ENCODE data around the gene CYB561D1.

CYB561D1 gene

GRCh38 chr1:109490934-109491302 lies 3.0 kb upstream of the CYB561D1 start:
- H3K36me3 ChIP-seq (ENCODE audit: insufficient read depth, low read length) = no peaks in the 10 kb centered on the region
- no peaks in the 10 kb centered on the region for H3K27me3 ChIP-seq (ENCODE audit: insufficient read depth, low read length)
- no peak overlapping the region for H3K27ac ChIP-seq (ENCODE audit: low read depth, low read length)
- peaks cover 6% of the 10 kb centered on the region for H3K79me2 ChIP-seq (ENCODE audit: control insufficient read depth, insufficient read depth, low read length, unreplicated experiment)
- H2AFZ ChIP-seq (ENCODE audit: low read length, unreplicated experiment) = no peak overlapping the region
- peaks cover 17% of the 10 kb centered on the region for H3K4me1 ChIP-seq (ENCODE audit: control insufficient read depth, insufficient read depth, low read length, unreplicated experiment)
- H3K4me3 ChIP-seq (ENCODE audit: low read depth, low read length) = no peak overlapping the region

GRCh38 chr1:109491372-109491771 lies 2.5 kb upstream of the CYB561D1 start:
- H3K4me3 ChIP-seq (ENCODE audit: low read depth, low read length) = no peak overlapping the region
- no peaks in the 10 kb centered on the region for H3K36me3 ChIP-seq (ENCODE audit: insufficient read depth, low read length)

DNA sequence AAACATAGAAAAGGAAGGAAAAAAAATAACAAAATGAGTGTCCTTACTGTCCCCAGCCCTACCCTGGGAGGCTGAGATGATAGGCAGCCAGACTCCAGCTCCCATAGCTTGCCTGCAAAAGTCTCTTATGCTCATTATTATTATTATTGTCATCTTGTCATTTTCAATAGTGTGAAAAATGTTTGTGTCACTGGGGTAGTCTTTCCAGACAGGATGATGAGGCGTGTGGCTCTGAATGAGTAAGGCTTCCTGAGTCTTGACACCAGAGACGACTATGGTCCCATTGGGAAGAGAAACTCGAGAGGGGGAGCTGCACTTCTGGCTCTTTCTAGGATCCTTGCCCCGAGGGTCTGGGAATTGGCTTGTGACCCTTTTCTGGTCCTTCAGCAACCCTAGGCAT lies 1.1 kb upstream of the CYB561D1 start:
- Histone ChIP-seq H3K36me3 (ENCODE audit: insufficient read depth, low read length) (no peaks in the 10 kb centered on the region), H2AFZ (ENCODE audit: low read length, unreplicated experiment) (no peak overlapping the region)

More at GRCh38 chr1:109491372-109491771, 2.5 kb upstream of the CYB561D1 start:
- H2AFZ ChIP-seq (ENCODE audit: low read length, unreplicated experiment) = no peak overlapping the region
- no peak overlapping the region for H3K27ac ChIP-seq (ENCODE audit: low read depth, low read length)
- peaks cover 17% of the 10 kb centered on the region for H3K4me1 ChIP-seq (ENCODE audit: control insufficient read depth, insufficient read depth, low read length, unreplicated experiment)
- H3K27me3 ChIP-seq (ENCODE audit: insufficient read depth, low read length) = no peaks in the 10 kb centered on the region
- H3K79me2 ChIP-seq (ENCODE audit: control insufficient read depth, insufficient read depth, low read length, unreplicated experiment) = peaks cover 6% of the 10 kb centered on the region

DNA sequence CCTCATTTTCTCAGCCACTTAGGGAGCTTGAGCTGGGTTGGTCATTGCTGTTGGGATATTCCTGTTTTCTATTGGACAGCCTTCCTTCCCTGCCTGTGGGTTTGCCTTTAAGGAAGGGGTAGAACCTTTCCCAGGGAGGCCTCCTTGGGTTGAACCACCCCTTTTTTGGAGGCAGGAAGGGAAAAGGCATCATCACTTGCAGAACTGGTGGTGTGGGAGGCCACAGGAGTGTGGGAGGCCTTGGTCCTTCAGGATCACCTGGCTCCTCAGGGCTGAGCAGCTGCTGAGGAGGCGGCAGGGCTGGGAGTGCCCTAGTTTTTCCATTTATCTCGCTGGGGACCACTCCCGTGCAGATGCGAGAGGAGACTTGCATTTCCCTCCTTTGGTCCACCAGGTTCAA lies 667 bp upstream of the CYB561D1 start:
- H3K27me3 ChIP-seq (ENCODE audit: insufficient read depth, low read length) = no peaks in the 10 kb centered on the region
- peak overlapping the region; percentile 97; the same call in 1 of the 2 replicates for H3K4me3 ChIP-seq (ENCODE audit: low read depth, low read length)
- H2AFZ ChIP-seq (ENCODE audit: low read length, unreplicated experiment) = peak overlapping the region; percentile 78
- peaks cover 6% of the 10 kb centered on the region for H3K79me2 ChIP-seq (ENCODE audit: control insufficient read depth, insufficient read depth, low read length, unreplicated experiment)
- no peak overlapping the region for H3K27ac ChIP-seq (ENCODE audit: low read depth, low read length)
- H3K4me1 ChIP-seq (ENCODE audit: control insufficient read depth, insufficient read depth, low read length, unreplicated experiment) = peaks cover 17% of the 10 kb centered on the region
- H3K36me3 ChIP-seq (ENCODE audit: insufficient read depth, low read length) = no peaks in the 10 kb centered on the region

More for the DNA sequence above, 1.1 kb upstream of the CYB561D1 start:
- Histone ChIP-seq H3K4me1 (ENCODE audit: control insufficient read depth, insufficient read depth, low read length, unreplicated experiment) (peaks cover 17% of the 10 kb centered on the region), H3K4me3 (ENCODE audit: low read depth, low read length) (no peak overlapping the region), H3K27ac (ENCODE audit: low read depth, low read length) (no peak overlapping the region), H3K27me3 (ENCODE audit: insufficient read depth, low read length) (no peaks in the 10 kb centered on the region), H3K79me2 (ENCODE audit: control insufficient read depth, insufficient read depth, low read length, unreplicated experiment) (peaks cover 6% of the 10 kb centered on the region)

GRCh38 chr1:109495738-109496137 lies 1.8 kb downstream of the CYB561D1 start:
- Histone ChIP-seq H3K79me2 (ENCODE audit: control insufficient read depth, insufficient read depth, low read length, unreplicated experiment) (peaks cover 6% of the 10 kb centered on the region), H3K27ac (ENCODE audit: low read depth, low read length) (no peak overlapping the region), H3K4me3 (ENCODE audit: low read depth, low read length) (no peak overlapping the region), H3K36me3 (ENCODE audit: insufficient read depth, low read length) (no peaks in the 10 kb centered on the region), H3K27me3 (ENCODE audit: insufficient read depth, low read length) (no peaks in the 10 kb centered on the region), H2AFZ (ENCODE audit: low read length, unreplicated experiment) (no peak overlapping the region), H3K4me1 (ENCODE audit: control insufficient read depth, insufficient read depth, low read length, unreplicated experiment) (peaks cover 17% of the 10 kb centered on the region)

- Histone ChIP-seq H3K27me3 (ENCODE audit: insufficient read depth, low read length) (no peaks in the 10 kb centered on the region), H2AFZ (ENCODE audit: low read length, unreplicated experiment) (no peak overlapping the region), H3K27ac (ENCODE audit: low read depth, low read length) (no peak overlapping the region), H3K4me3 (ENCODE audit: low read depth, low read length) (no peak overlapping the region), H3K4me1 (ENCODE audit: control insufficient read depth, insufficient read depth, low read length, unreplicated experiment) (peaks cover 17% of the 10 kb centered on the region), H3K36me3 (ENCODE audit: insufficient read depth, low read length) (no peaks in the 10 kb centered on the region), H3K79me2 (ENCODE audit: control insufficient read depth, insufficient read depth, low read length, unreplicated experiment) (peaks cover 6% of the 10 kb centered on the region)
Measured at GRCh38 chr1:109497449-109498160, 3.7 kb downstream of the CYB561D1 start.

DNA sequence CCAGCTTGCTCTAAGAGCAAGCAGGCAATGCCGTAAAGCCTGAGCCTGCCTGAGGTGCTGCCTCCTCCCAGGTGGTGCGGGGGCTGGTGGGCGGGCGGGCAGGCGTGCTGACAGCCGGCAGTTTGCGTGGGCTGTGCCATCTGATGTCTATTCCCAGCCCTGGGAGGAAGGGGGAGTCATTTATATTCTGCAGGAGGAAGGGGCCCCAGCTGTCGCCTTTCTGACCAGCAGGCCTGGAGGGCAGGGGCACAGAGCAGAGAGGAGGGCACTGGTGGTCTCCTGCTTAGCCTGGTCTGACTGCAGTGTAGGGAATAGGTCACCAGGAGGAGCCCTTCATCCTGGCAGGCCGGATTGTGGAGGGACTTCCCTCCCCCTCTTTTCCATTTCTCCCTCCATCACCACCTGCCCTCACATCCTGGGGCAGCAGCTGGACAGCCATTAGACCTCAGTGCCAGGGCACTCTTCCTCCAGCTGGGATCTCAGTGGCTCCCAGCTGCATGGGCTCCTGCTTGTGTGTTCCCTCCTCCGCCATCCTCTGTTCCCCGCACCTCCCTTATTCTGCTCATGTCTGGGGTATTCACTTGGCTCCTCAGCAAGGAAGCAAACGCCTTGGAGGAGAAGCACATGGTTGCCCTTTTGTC lies 4.4 kb downstream of the CYB561D1 start:
- Histone ChIP-seq H3K36me3 (ENCODE audit: insufficient read depth, low read length) (no peaks in the 10 kb centered on the region), H3K27me3 (ENCODE audit: insufficient read depth, low read length) (no peaks in the 10 kb centered on the region), H2AFZ (ENCODE audit: low read length, unreplicated experiment) (no peak overlapping the region), H3K79me2 (ENCODE audit: control insufficient read depth, insufficient read depth, low read length, unreplicated experiment) (peaks cover 6% of the 10 kb centered on the region), H3K4me3 (ENCODE audit: low read depth, low read length) (no peak overlapping the region), H3K4me1 (ENCODE audit: control insufficient read depth, insufficient read depth, low read length, unreplicated experiment) (peaks cover 10% of the 10 kb centered on the region), H3K27ac (ENCODE audit: low read depth, low read length) (no peak overlapping the region)

- no peaks in the 10 kb centered on the region for H3K36me3 ChIP-seq (ENCODE audit: insufficient read depth, low read length)
- no peak overlapping the region for H3K27ac ChIP-seq (ENCODE audit: low read depth, low read length)
- peaks cover 6% of the 10 kb centered on the region for H3K79me2 ChIP-seq (ENCODE audit: control insufficient read depth, insufficient read depth, low read length, unreplicated experiment)
- H2AFZ ChIP-seq (ENCODE audit: low read length, unreplicated experiment) = no peak overlapping the region
- H3K4me3 ChIP-seq (ENCODE audit: low read depth, low read length) = no peak overlapping the region
- H3K27me3 ChIP-seq (ENCODE audit: insufficient read depth, low read length) = no peaks in the 10 kb centered on the region
- peaks cover 6% of the 10 kb centered on the region for H3K4me1 ChIP-seq (ENCODE audit: control insufficient read depth, insufficient read depth, low read length, unreplicated experiment)
Measured at GRCh38 chr1:109499081-109499480, 5.2 kb downstream of the CYB561D1 start.

GRCh38 chr1:109499661-109500536 lies 6.0 kb downstream of the CYB561D1 start:
- no peaks in the 10 kb centered on the region for H3K36me3 ChIP-seq (ENCODE audit: insufficient read depth, low read length)
- no peak overlapping the region for H3K27ac ChIP-seq (ENCODE audit: low read depth, low read length)
- H3K27me3 ChIP-seq (ENCODE audit: insufficient read depth, low read length) = no peaks in the 10 kb centered on the region
- peaks cover 2% of the 10 kb centered on the region for H3K4me1 ChIP-seq (ENCODE audit: control insufficient read depth, insufficient read depth, low read length, unreplicated experiment)
- H3K79me2 ChIP-seq (ENCODE audit: control insufficient read depth, insufficient read depth, low read length, unreplicated experiment) = peaks cover 5% of the 10 kb centered on the region
- H2AFZ ChIP-seq (ENCODE audit: low read length, unreplicated experiment) = no peak overlapping the region
- no peak overlapping the region for H3K4me3 ChIP-seq (ENCODE audit: low read depth, low read length)

DNA sequence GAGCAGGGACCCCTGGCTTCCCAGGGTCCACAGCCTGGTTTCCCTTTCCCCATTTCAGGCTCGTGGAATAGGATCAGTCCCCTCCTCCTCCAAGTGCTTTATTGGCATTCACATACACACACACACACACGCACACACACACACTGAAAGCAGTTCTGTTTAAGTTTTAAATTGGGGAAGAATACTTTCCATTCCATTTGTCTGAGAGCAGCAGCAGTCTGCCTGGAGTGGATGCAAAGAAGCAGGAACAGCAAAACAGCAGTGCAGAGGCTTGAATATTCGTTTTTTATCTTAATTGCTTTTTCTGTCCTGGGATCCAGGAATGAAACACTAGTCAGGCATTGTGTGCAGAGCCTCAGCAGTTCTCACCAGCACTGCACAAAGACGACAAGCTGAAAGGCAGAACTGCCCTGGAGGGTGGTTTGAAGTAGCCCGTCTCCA lies 7.1 kb downstream of the CYB561D1 start:
- Histone ChIP-seq H3K27ac (ENCODE audit: low read depth, low read length) (no peak overlapping the region), H3K4me3 (ENCODE audit: low read depth, low read length) (no peak overlapping the region), H3K4me1 (ENCODE audit: control insufficient read depth, insufficient read depth, low read length, unreplicated experiment) (no peaks in the 10 kb centered on the region), H3K27me3 (ENCODE audit: insufficient read depth, low read length) (no peaks in the 10 kb centered on the region), H3K36me3 (ENCODE audit: insufficient read depth, low read length) (no peaks in the 10 kb centered on the region), H3K79me2 (ENCODE audit: control insufficient read depth, insufficient read depth, low read length, unreplicated experiment) (no peaks in the 10 kb centered on the region), H2AFZ (ENCODE audit: low read length, unreplicated experiment) (no peak overlapping the region)

All from ACC112 (cell line).